KMS-11 (cell line): ENCODE data around the gene R3HCC1L.

Experiments used
- H2AFZ ChIP-seq: fragments of 200-600 bp; sonication (generic); 2 replicates; pipeline ENCODE4 v1.6.1; 2016; ENCODE audit warnings: antibody characterized with exemption, mixed run types, low read depth
- H3K27ac ChIP-seq: fragments of 200-600 bp; sonication (generic); 2 replicates; pipeline ENCODE4 v1.6.1; 2016; ENCODE audit warnings: mild to moderate bottlenecking, mixed run types
- H3K27me3 ChIP-seq: fragments of 200-600 bp; sonication (generic); 2 replicates; pipeline ENCODE4 v1.6.1; 2017; ENCODE audit warnings: mild to moderate bottlenecking, low read depth, mixed run types, moderate library complexity; ENCODE audit not compliant: insufficient read depth
- H3K36me3 ChIP-seq: fragments of 200-600 bp; sonication (generic); 2 replicates; pipeline ENCODE4 v1.6.1; 2017; ENCODE audit warnings: mild to moderate bottlenecking, mixed run types; ENCODE audit not compliant: insufficient read depth
- H3K4me1 ChIP-seq: fragments of 200-600 bp; sonication (generic); 2 replicates; pipeline ENCODE4 v1.6.1; 2016; ENCODE audit warnings: mild to moderate bottlenecking, low read depth, mixed run types; ENCODE audit not compliant: poor library complexity, severe bottlenecking
- H3K4me2 ChIP-seq: fragments of 200-600 bp; sonication (generic); 2 replicates; pipeline ENCODE4 v1.7.0; 2016; ENCODE audit warnings: mild to moderate bottlenecking, mixed run types
- H3K4me3 ChIP-seq: fragments of 200-600 bp; sonication (generic); IDR thresholded peaks from 2 replicates; pipeline ENCODE4 v1.6.1; 2017; ENCODE audit warnings: low read depth, low read length, mixed read lengths; ENCODE audit not compliant: insufficient read depth
- H3K79me2 ChIP-seq: fragments of 200-600 bp; sonication (generic); 2 replicates; pipeline ENCODE4 v1.6.1; 2016; ENCODE audit warnings: low read depth, mixed run types; ENCODE audit not compliant: insufficient read depth
- H3K9ac ChIP-seq: fragments of 200-600 bp; sonication (generic); 2 replicates; pipeline ENCODE4 v1.6.1; 2016; ENCODE audit warnings: mild to moderate bottlenecking, mixed run types
- H4K20me1 ChIP-seq: fragments of 200-600 bp; sonication (generic); 2 replicates; pipeline ENCODE4 v1.6.1; 2016; ENCODE audit warnings: mild to moderate bottlenecking, mixed run types; ENCODE audit not compliant: insufficient read depth
- TF ChIP-seq, protein P1 (sequence below): fragments of 200-600 bp; sonication (generic); conservative IDR thresholded peaks from 2 replicates; pipeline ENCODE4 v1.6.1; 2017; ENCODE audit warnings: low read depth, mild to moderate bottlenecking, antibody characterized with exemption, low read length, moderate library complexity, mixed read lengths

The R3HCC1L gene

DNA sequence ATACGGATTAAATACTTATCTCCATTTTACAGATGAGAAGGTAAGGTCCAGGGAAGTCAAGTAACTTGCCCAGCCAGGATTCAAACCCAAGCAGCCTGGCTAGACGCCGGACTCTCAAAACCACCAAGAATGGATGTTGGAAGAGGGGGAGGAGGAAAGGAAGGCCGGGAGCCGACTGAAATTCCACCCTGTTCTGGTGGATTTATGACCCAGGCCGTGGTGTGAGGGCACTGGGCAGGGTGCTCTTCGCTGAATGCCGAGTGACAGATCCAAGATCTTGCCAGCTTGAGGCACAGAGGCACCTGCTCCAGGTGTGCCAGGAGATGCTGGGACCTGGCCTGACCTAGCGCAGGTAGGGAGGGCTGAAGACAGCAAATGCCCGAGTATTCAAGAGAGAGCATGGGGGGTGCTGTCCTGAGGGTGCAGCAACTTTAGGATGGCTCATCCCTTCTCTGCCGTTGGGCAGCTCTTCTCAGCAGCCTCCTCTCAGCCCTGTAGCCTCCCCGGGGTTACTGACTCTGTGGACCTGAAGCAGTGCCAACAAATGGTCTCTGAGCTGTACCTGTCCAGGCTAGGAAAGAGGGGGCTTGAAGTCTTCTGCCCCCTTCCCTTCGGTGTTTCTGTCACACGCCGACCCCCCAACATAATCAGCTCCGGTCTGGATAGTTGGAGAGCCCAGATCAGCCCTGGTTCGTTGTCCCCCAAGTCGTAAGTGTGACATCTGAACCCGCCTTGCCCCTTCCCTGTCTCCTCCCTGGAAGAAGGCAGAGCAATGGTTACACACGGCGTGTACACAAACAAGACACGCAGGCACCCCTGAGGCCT, 132.8 kb downstream of the R3HCC1L start:
- H3K9ac ChIP-seq = no peak overlapping the region; the same call in 1 of the 2 replicates
- H3K4me1 ChIP-seq = peaks cover 7% of the 10 kb centered on the region
- peak overlapping the region; percentile 54 for H3K4me2 ChIP-seq
- TF ChIP-seq, protein P1, sequence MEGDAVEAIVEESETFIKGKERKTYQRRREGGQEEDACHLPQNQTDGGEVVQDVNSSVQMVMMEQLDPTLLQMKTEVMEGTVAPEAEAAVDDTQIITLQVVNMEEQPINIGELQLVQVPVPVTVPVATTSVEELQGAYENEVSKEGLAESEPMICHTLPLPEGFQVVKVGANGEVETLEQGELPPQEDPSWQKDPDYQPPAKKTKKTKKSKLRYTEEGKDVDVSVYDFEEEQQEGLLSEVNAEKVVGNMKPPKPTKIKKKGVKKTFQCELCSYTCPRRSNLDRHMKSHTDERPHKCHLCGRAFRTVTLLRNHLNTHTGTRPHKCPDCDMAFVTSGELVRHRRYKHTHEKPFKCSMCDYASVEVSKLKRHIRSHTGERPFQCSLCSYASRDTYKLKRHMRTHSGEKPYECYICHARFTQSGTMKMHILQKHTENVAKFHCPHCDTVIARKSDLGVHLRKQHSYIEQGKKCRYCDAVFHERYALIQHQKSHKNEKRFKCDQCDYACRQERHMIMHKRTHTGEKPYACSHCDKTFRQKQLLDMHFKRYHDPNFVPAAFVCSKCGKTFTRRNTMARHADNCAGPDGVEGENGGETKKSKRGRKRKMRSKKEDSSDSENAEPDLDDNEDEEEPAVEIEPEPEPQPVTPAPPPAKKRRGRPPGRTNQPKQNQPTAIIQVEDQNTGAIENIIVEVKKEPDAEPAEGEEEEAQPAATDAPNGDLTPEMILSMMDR = no peak
- H3K4me3 ChIP-seq = no peak overlapping the region
- no peaks in the 10 kb centered on the region for H4K20me1 ChIP-seq
- H3K27me3 ChIP-seq = no peaks in the 10 kb centered on the region
- H2AFZ ChIP-seq = peak overlapping the region; percentile 47; the same call in 1 of the 2 replicates
- H3K27ac ChIP-seq = no peak overlapping the region
- no peaks in the 10 kb centered on the region for H3K36me3 ChIP-seq
- no peaks in the 10 kb centered on the region for H3K79me2 ChIP-seq

DNA sequence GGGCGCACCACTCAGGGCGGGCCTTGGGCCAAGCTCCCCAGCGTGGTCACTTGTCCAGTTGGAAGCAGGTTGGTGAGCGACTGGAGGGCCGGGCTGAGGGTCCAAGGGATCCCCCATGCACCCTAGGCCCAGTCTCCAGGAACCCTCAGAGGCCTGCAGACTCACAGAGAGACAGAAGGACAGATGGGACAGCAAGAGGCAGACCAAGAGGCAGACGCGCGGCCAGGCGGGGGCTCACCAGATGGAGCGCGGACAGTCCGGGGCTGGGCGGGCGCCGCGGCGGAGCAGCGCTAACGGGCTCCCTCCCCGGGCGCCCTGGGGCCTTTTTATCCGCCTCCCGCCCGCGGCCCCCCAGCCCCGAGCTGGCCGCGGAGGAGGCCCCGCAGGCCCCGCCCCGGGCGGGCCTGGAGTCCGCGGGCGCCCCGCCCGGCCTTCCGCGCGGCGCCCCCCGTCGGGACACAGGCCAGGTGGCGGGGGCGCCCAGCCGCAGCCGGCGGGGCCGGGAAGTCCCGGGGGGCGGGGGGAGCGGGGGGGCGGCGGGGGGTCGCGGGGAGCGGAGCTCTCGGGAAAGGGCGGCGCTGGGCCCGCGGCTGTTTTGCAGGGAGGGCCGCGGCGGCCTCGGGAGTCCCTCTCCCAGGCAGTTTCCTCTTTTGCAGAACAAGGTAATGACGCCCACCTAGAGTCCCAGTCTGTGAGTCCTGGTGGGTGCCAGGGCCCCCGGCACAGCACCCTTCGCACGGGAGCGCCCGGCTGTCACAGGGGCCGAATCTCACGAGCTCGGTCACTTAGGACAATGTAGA, 133.6 kb downstream of the R3HCC1L start, which contains the start of gene LOXL4:
TSS of gene LOXL4 (minus strand) at position 301 of the 800 bp plus-strand sequence. CDS start 5,175 bp downstream, outside the sequence.
- Histone ChIP-seq H3K79me2 (no peaks in the 10 kb centered on the region), H3K27ac (no peak within 1 kb of the TSS), H3K27me3 (no peaks in the 10 kb centered on the region), H3K4me2 (peak within 1 kb of the TSS; percentile 54), H2AFZ (peak within 1 kb of the TSS; percentile 83; the same call in 1 of the 2 replicates), H3K36me3 (no peaks in the 10 kb centered on the region), H3K9ac (peak within 1 kb of the TSS; percentile 41; the same call in 1 of the 2 replicates), H3K4me3 (no peak within 1 kb of the TSS), H3K4me1 (peaks cover 7% of the 10 kb centered on the region), H4K20me1 (no peaks in the 10 kb centered on the region)
- TF ChIP-seq, protein P1 = no peak

DNA sequence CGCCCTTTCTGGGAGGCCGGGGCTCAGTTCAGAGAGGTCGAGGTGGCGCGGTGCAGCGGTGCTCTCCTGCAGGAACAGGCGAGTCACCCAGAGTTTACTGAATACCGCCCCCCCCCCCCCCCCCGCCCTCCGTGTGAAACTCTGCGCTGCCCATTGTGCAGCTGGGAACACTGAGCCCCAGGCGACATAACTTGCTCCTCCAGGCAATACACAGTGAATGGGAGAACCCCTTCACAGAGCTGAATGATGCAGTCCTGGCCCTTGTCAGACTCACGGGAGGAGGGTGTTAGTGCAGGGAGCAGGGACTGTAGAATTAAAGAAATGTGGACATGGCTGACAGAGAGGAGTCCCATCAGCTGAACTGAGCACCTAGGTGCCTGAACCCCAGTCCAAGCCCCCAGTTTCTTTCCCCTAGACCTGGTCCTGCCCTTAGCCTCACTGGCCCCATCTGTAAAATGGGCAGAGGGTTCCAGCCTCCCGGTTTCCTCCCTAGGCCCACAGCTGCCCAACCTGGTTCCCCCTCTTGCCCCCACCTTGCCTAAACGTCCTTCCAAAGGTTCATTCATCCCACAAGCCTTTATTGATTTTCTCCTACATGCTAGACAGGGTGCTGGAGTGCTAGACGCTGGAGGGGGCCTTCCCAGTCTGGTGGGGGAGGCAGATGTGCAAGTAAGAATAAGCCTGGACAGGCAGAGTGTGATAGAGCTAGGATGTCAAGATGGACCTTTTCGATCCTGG, 134.4 kb downstream of the R3HCC1L start:
- peak overlapping the region; percentile 41; the same call in 1 of the 2 replicates for H3K9ac ChIP-seq
- TF ChIP-seq, protein P1 = no peak

DNA sequence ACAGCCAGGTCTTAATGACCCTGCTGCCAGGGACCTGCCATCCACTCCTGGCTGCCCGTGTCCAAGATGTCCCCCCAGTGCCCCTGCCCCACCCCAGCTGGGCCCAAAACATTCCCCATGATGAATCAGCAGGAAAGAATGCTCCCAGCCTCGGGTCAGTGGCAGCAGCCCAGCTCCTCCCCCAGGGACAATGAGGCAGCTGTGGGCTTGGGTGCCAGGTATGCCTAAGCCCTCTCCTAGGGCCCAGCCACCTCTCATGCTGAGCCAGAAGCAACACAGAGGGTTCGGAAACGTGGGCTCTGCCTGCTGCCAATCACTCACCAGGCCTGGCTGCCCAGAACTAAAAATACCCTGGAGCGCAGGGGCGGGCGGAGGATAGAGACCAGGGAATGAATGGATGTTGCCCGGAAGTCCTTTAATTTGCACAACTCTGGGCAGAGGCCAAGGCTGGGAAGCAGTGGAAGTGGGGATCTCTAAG, 135.0 kb downstream of the R3HCC1L start:
- H3K4me1 ChIP-seq = peaks cover 7% of the 10 kb centered on the region
- H2AFZ ChIP-seq = no peak overlapping the region
- H3K9ac ChIP-seq = no peak overlapping the region
- H3K27ac ChIP-seq = no peak overlapping the region
- H3K36me3 ChIP-seq = no peaks in the 10 kb centered on the region
- H3K79me2 ChIP-seq = no peaks in the 10 kb centered on the region
- no peak overlapping the region for H3K4me3 ChIP-seq
- H3K4me2 ChIP-seq = no peak overlapping the region
- no peaks in the 10 kb centered on the region for H3K27me3 ChIP-seq
- no peaks in the 10 kb centered on the region for H4K20me1 ChIP-seq
- TF ChIP-seq, protein P1 = no peak

More for the DNA sequence above, 134.4 kb downstream of the R3HCC1L start:
- Histone ChIP-seq H3K4me2 (no peak overlapping the region), H3K79me2 (no peaks in the 10 kb centered on the region), H3K4me3 (no peak overlapping the region), H2AFZ (peak overlapping the region; percentile 83; the same call in 1 of the 2 replicates), H3K27me3 (no peaks in the 10 kb centered on the region), H3K27ac (no peak overlapping the region), H3K36me3 (no peaks in the 10 kb centered on the region), H3K4me1 (peaks cover 7% of the 10 kb centered on the region), H4K20me1 (no peaks in the 10 kb centered on the region)
